Sigmoid colon (tissue), 4 donors: ENCODE results near the gene XKR3.

Experiments used
- CTCF ChIP-seq, 4 experiments: fragments of 450-650 bp in 3 of 4; fragments of 200-600 bp in 1 of 4; IDR thresholded peaks; one replicate each; pipeline ENCODE4 v1.5.1; 2016 to 2019; ENCODE audit warnings: antibody characterized with exemption in 4 of 4, mild to moderate bottlenecking in 3 of 4, moderate library complexity in 2 of 4
- POLR2A ChIP-seq, 2 donors: fragments of 450-650 bp; IDR thresholded peaks; one replicate each; pipeline ENCODE4 v1.6.1; 2016; ENCODE audit warnings: antibody characterized with exemption in 2 of 2, mild to moderate bottlenecking in 2 of 2, moderate library complexity in 2 of 2
- POLR2AphosphoS5 ChIP-seq, 4 donors: sonication (generic); formaldehyde crosslinking; IDR thresholded peaks; one replicate each; pipeline ENCODE4 v1.6.1; 2017; ENCODE audit warnings: antibody characterized with exemption in 4 of 4

DNA sequence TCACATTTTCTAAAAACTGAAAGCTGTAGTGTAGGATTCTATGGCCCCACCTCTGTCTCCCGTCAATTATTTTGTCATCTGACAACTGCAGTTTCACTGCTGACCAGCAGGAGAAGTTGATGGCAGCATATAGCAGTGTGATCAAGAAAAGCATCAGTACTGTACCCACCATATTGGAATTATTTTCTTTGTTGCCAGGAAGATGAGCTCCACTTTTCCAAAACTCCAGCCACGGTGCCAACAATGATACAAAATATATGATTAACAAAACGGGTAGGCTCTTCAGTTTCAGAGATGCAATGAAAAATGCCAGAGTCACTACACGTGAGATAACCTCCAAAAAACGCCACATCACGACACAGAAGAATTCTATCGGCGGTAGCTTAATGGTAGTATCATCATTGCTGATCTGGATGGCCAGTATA, 41.3 kb downstream of the XKR3 start:
- TF ChIP-seq CTCF (IDR thresholded peaks at IDR 0.05), result no peak
- no peak for TF ChIP-seq POLR2A (IDR thresholded peaks at IDR 0.05)
- no peak for TF ChIP-seq POLR2AphosphoS5 (IDR thresholded peaks at IDR 0.05)
